ENCODE data around the gene ASXL1. TPM values are rescaled to one million over a fixed set of nuclear protein-coding genes. Genes with fewer than 3 reads are reported as not detected.
"Not testable (repeated sequence)": the region's sequence is repeated elsewhere in the genome, so short reads cannot be mapped to it uniquely, and the experiment has no call there.

The ASXL1 gene
- total and polyA plus RNA-seq, 9 donors, result 28.4 to 42.3 (median 34.7) TPM

DNA sequence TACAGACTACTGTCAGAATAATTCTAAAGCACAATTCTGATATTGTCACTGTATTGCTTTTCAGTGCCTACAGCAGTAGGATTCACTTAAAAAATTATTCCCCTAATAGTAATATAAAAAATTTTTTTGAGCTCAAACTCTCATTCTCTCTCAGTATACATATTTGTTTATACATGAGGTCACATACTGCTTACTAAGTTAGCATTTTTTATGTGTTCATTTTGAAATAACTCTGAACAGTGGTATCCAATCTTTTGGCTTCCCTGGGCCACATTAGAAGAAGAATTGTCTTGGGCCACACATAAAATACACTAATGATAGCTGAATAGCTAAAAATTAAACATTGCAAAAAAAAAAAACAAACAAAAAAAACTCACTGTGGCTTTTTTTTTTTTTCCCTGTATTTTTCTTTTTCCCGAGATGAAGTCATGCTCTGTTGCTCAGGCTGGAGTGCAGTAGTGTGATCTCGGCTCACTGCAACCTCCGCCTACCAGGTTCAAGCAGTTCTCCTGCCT, 38.6 kb downstream of the ASXL1 start:
- WGBS (ENCODE audit: insufficient coverage), result no CpG with 5 or more reads among the region's 3 CpGs
- H3K4me3 ChIP-seq (ENCODE audit: low read length), result no peak overlapping the region
- H3K27me3 ChIP-seq (ENCODE audit: control insufficient read depth, insufficient read depth, low read length), result no peaks in the 10 kb centered on the region
- no peaks in the 10 kb centered on the region for H3K4me1 ChIP-seq (ENCODE audit: control insufficient read depth, insufficient read depth, low read length)
- DNase-seq, result no peak
- no peak overlapping the region for H3K27ac ChIP-seq (ENCODE audit: low read length)
- peaks cover 3% of the 10 kb centered on the region for H3K9me3 ChIP-seq (replicated peaks; ENCODE audit: control insufficient read depth, low read depth, low read length)
- H3K36me3 ChIP-seq (ENCODE audit: control insufficient read depth, insufficient read depth, low read length), result peaks cover 3% of the 10 kb centered on the region

DNA sequence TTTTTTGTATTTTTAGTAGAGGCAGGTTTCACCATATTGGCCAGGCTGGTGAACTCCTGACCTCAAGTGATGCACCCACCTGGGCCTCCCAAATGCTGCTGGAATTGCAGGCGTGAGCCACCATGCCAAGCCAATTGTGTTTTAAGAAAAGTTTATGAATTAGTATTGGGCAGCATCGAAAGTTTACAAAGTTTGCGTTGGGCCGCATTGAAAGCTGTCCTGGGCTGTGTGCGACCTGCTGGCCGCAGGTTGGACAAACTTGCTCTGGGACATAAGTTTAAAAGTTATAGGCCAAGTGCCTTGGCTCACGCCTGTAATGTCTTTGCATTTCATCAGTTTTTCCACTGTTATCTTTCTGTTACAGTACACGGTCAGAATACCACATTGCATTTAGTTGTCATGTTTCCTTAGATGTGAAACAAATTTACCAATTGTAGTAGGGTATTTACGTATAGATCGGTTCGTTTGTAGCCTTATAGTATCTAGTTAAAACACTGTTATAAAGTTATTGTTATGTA, 39.5 kb downstream of the ASXL1 start:
- Histone ChIP-seq H3K4me3 (ENCODE audit: low read length) (no peak overlapping the region), H3K27ac (ENCODE audit: low read length) (no peak overlapping the region), H3K9me3 (replicated peaks; ENCODE audit: control insufficient read depth, low read depth, low read length) (peaks cover 3% of the 10 kb centered on the region), H3K36me3 (ENCODE audit: control insufficient read depth, insufficient read depth, low read length) (peaks cover 3% of the 10 kb centered on the region), H3K27me3 (ENCODE audit: control insufficient read depth, insufficient read depth, low read length) (no peaks in the 10 kb centered on the region), H3K4me1 (ENCODE audit: control insufficient read depth, insufficient read depth, low read length) (no peaks in the 10 kb centered on the region)
- peak; percentile 21 for DNase-seq
- 98% methylated on average over 6 of the region's 11 CpGs for WGBS (ENCODE audit: insufficient coverage)

DNA sequence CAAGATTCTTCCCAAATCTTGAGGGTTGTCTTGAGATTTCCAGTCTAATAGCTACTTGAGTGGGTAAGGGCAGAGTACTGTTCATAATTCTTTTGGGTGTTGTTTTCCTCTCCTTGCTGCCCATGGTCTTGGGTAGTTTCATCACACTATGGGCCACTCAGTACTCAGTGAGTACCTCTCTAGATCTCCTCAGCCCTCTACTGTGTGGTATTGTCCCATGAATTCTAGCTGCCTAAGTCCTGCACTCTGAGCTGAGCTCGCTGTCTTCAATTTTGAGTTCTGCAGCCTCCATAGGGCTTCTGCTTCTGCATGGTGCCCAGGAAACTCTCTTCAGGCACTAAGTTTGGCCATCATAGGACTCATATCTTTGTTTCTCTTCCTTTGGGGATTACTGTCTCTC, 42.3 kb downstream of the ASXL1 start:
- Histone ChIP-seq H3K4me3 (ENCODE audit: low read length) (no peak overlapping the region), H3K9me3 (replicated peaks; ENCODE audit: control insufficient read depth, low read depth, low read length) (no peaks in the 10 kb centered on the region), H3K4me1 (ENCODE audit: control insufficient read depth, insufficient read depth, low read length) (no peaks in the 10 kb centered on the region), H3K36me3 (ENCODE audit: control insufficient read depth, insufficient read depth, low read length) (peaks cover 3% of the 10 kb centered on the region), H3K27ac (ENCODE audit: low read length) (no peak overlapping the region), H3K27me3 (ENCODE audit: control insufficient read depth, insufficient read depth, low read length) (no peaks in the 10 kb centered on the region)
- WGBS (ENCODE audit: insufficient coverage), result 100% methylated on average over 1 of the region's 1 CpG
- no peak for DNase-seq

DNA sequence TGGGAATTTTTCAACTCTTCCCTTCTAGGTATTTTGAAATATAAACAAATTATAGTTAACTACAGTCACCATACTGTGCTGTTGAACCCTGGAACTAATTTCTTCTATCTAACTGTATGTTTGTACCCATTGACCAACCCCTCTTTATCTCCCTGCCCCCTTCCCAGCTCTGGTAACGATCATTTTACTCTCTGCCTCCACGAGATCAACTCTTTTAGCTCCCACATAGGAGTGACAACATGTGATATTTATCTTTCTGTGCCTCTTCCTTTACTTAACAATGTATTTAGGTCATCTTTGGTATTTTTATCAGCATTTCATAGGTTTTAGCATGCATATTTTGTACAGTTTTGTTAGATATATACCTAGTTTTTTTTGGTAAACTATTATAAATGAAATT, 45.9 kb downstream of the ASXL1 start:
- 100% methylated on average over 1 of the region's 2 CpGs for WGBS (ENCODE audit: insufficient coverage)
- no peak for DNase-seq
- no peaks in the 10 kb centered on the region for H3K27me3 ChIP-seq (ENCODE audit: control insufficient read depth, insufficient read depth, low read length)

DNA sequence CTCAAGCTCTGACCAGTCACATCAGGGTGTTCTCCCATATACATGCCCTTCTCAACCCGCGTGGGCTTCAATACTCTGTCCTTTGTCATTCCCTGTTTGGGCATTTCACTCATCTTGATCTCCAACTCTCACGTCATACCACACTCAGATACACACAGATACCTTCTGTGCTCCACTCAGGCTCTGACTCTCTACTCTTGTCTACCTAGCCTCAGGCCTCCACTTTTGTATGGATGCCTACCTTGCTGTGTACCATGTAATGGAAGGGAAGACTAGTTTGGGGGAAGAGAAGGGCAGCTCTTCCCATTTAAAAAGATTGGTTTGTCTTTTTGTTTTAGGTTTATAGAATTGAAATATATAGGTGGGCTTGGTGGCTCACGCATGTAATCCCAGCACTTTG, 48.6 kb downstream of the ASXL1 start:
- no peaks in the 10 kb centered on the region for H3K27me3 ChIP-seq (ENCODE audit: control insufficient read depth, insufficient read depth, low read length)
- H3K9me3 ChIP-seq (replicated peaks; ENCODE audit: control insufficient read depth, low read depth, low read length), result no peaks in the 10 kb centered on the region
- no peak overlapping the region for H3K27ac ChIP-seq (ENCODE audit: low read length)
- no peak overlapping the region for H3K4me3 ChIP-seq (ENCODE audit: low read length)
- H3K36me3 ChIP-seq (ENCODE audit: control insufficient read depth, insufficient read depth, low read length), result peaks cover 7% of the 10 kb centered on the region
- 97% methylated on average over 3 of the region's 4 CpGs for WGBS (ENCODE audit: insufficient coverage)
- no peak for DNase-seq
- no peaks in the 10 kb centered on the region for H3K4me1 ChIP-seq (ENCODE audit: control insufficient read depth, insufficient read depth, low read length)

More for the DNA sequence above, 45.9 kb downstream of the ASXL1 start:
- H3K36me3 ChIP-seq (ENCODE audit: control insufficient read depth, insufficient read depth, low read length), result peaks cover 7% of the 10 kb centered on the region
- no peaks in the 10 kb centered on the region for H3K4me1 ChIP-seq (ENCODE audit: control insufficient read depth, insufficient read depth, low read length)
- H3K9me3 ChIP-seq (replicated peaks; ENCODE audit: control insufficient read depth, low read depth, low read length), result no peaks in the 10 kb centered on the region
- H3K27ac ChIP-seq (ENCODE audit: low read length), result no peak overlapping the region
- H3K4me3 ChIP-seq (ENCODE audit: low read length), result no peak overlapping the region

DNA sequence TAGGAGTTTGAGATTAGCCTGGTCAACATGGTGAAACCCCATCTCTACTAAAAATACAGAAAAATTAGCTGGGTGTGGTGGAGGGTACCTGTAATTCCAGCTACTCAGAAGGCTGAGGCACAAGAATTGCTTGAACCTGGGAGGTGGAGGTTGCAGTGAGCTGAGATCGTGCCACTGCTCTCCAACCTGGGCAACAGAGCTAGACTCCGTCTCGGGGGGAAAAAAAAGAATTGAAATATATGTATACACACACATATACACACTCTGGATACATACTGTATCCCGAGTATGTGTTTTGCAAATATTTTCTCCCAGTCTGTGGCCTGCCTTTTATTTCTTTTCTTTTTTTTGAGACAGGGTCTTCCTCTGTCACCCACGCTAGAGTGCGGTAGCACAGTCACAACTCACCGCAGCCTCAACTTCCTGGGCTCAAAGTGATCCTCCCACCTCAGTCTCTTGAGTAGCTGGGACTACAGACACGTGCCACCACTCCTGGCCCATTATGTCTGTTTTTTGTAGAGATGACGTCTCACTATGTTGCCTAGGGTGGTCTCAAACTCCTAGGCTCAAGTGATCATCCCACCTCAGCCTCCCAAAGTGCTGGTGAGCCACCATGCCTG, 49.1 kb downstream of the ASXL1 start:
- not testable (repeated sequence) for H3K27me3 ChIP-seq (ENCODE audit: control insufficient read depth, insufficient read depth, low read length); DNase-seq; H3K9me3 ChIP-seq (replicated peaks; ENCODE audit: control insufficient read depth, low read depth, low read length); H3K4me1 ChIP-seq (ENCODE audit: control insufficient read depth, insufficient read depth, low read length); H3K36me3 ChIP-seq (ENCODE audit: control insufficient read depth, insufficient read depth, low read length); H3K27ac ChIP-seq (ENCODE audit: low read length); H3K4me3 ChIP-seq (ENCODE audit: low read length)
- 94% methylated on average over 4 of the region's 9 CpGs for WGBS (ENCODE audit: insufficient coverage)

DNA sequence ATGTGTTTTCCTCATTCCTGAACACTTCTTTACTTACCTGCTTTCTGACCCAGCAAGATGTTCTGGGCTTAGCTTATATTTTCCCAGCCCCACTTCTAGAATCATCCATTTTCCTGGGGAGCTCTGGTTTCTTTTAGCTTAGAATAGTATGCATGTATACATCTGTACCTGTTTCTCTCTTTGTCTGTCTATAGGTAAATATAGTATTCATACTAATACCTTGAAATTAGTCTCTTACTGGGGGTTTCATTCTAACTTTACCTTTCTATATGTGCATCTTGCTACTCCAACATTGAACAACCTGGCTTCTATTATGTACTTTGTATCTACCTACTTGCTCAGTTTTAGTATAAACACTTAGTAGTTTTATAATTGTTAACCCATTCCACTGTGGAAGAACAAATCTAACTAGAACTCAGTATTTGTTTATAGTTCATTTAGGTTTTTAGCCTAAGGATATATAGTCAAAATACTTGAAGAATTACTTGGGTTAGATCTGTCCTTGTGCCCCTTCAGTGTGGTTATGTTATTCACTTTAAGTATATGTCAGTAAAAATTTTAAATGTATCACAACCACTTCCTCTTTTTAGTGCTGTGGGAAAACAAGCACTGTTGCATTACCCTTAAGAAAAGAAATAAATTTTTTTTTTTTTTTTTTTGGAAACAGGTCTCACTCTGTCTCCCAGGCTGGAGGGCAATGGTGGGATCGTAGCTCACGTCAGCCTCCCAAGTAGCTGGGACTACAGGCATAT, 54.0 kb downstream of the ASXL1 start:
- Histone ChIP-seq H3K9me3 (replicated peaks; ENCODE audit: control insufficient read depth, low read depth, low read length) (no peaks in the 10 kb centered on the region), H3K36me3 (ENCODE audit: control insufficient read depth, insufficient read depth, low read length) (peaks cover 2% of the 10 kb centered on the region), H3K4me1 (ENCODE audit: control insufficient read depth, insufficient read depth, low read length) (no peaks in the 10 kb centered on the region), H3K4me3 (ENCODE audit: low read length) (no peak overlapping the region), H3K27me3 (ENCODE audit: control insufficient read depth, insufficient read depth, low read length) (no peaks in the 10 kb centered on the region), H3K27ac (ENCODE audit: low read length) (no peak overlapping the region)
- WGBS (ENCODE audit: insufficient coverage), result 79% methylated on average over 2 of the region's 2 CpGs
- DNase-seq, result no peak

DNA sequence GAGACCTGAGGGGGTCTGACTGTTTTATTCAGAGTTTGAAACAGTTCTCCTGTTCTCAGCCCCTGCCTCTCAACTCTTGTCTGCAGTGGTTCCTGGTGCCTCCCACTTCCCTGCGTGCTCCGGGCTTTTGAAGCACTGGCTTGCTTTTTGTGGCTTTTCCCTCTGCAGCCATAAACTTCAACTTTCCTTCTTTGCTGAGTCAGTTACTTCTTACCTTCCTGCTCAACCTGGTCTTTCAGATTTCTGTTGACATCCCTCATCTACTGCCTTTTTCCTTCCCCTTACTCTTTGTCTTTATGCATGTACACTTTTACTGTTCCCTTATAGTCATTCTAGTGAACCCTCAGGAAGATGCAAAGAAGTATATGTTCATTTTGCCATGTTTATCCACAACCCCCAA, 57.4 kb downstream of the ASXL1 start:
- 20% methylated on average over 2 of the region's 2 CpGs for WGBS (ENCODE audit: insufficient coverage)
- no peaks in the 10 kb centered on the region for H3K27me3 ChIP-seq (ENCODE audit: control insufficient read depth, insufficient read depth, low read length)
- H3K27ac ChIP-seq (ENCODE audit: low read length), result no peak overlapping the region
- no peaks in the 10 kb centered on the region for H3K36me3 ChIP-seq (ENCODE audit: control insufficient read depth, insufficient read depth, low read length)
- H3K9me3 ChIP-seq (replicated peaks; ENCODE audit: control insufficient read depth, low read depth, low read length), result no peaks in the 10 kb centered on the region
- no peaks in the 10 kb centered on the region for H3K4me1 ChIP-seq (ENCODE audit: control insufficient read depth, insufficient read depth, low read length)
- no peak for DNase-seq
- no peak overlapping the region for H3K4me3 ChIP-seq (ENCODE audit: low read length)

DNA sequence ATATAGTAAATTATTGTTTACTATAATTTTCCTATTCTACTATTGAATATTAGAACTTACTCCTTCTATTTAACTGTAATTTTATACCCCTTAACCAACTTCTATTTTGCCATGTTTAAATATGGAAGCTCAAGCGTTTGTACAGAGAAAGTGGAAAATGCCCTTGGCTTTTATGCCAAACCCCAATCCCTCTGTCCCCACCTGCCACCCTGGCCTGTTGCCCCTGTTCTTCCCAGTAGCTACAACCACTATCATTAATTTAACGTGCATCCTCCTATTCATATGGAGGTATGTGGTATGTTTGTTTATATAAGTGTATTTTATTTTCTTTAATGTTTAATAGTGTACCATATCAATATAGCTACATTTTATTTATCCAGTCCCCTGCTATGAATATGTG, 58.1 kb downstream of the ASXL1 start:
- Histone ChIP-seq H3K27ac (ENCODE audit: low read length) (no peak overlapping the region), H3K4me1 (ENCODE audit: control insufficient read depth, insufficient read depth, low read length) (no peaks in the 10 kb centered on the region), H3K9me3 (replicated peaks; ENCODE audit: control insufficient read depth, low read depth, low read length) (no peaks in the 10 kb centered on the region), H3K36me3 (ENCODE audit: control insufficient read depth, insufficient read depth, low read length) (no peaks in the 10 kb centered on the region), H3K27me3 (ENCODE audit: control insufficient read depth, insufficient read depth, low read length) (no peaks in the 10 kb centered on the region), H3K4me3 (ENCODE audit: low read length) (no peak overlapping the region)
- DNase-seq, result no peak
- WGBS (ENCODE audit: insufficient coverage), result no CpG with 5 or more reads among the region's 2 CpGs

DNA sequence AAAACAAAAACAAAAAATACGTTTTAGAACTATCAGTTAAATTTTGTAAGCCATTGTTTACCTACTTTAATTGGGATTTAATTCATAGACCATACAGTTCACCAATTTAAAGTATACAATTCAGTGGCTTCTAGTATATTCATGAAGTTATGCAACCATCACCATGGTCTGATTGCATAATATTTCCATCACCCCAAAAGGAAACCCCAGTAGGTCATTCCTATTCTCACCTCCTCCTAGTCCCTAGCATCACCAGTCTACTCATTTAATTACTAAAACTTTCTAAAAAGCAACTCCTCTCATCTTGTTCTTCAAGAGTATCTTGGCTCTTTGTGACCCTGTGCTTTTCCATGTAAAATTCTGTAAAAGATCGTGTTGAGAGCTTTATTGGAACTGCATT, 60.2 kb downstream of the ASXL1 start:
- Histone ChIP-seq H3K4me3 (ENCODE audit: low read length) (no peak overlapping the region), H3K36me3 (ENCODE audit: control insufficient read depth, insufficient read depth, low read length) (no peaks in the 10 kb centered on the region), H3K4me1 (ENCODE audit: control insufficient read depth, insufficient read depth, low read length) (no peaks in the 10 kb centered on the region), H3K9me3 (replicated peaks; ENCODE audit: control insufficient read depth, low read depth, low read length) (no peaks in the 10 kb centered on the region), H3K27me3 (ENCODE audit: control insufficient read depth, insufficient read depth, low read length) (no peaks in the 10 kb centered on the region), H3K27ac (ENCODE audit: low read length) (no peak overlapping the region)
- 100% methylated on average over 1 of the region's 2 CpGs for WGBS (ENCODE audit: insufficient coverage)
- DNase-seq, result no peak
